B cell (primary cell): ENCODE results near the gene PLXDC1. TPM values are rescaled to one million over a fixed set of nuclear protein-coding genes. Genes with fewer than 3 reads are reported as not detected.

Source experiments
- ATAC-seq: fragments of 200-7000 bp; cut with Tn5 transposase; one replicate; pipeline ENCODE4 v1.10.0; 2021; ENCODE audit warnings: low read depth, mild to moderate bottlenecking, moderate number of reproducible peaks, moderate library complexity
- CTCF ChIA-PET: fragments of 350-600 bp; sonication (Branson Sonifier 250); formaldehyde crosslinking; loops from one replicate; lab custom pipeline; 2021; ENCODE audit warnings: antibody characterized with exemption, inconsistent platforms; lab: Charles Lee
- POLR2A ChIA-PET: fragments of 350-600 bp; sonication (Branson Sonifier 250); formaldehyde crosslinking; loops from one replicate; lab custom pipeline; 2021; ENCODE audit warnings: antibody characterized with exemption; lab: Charles Lee
- DNase-seq: peaks from one replicate; pipeline ENCODE4 v3.0.0; 2013
- H2AFZ ChIP-seq: 2 replicates; pipeline ENCODE4 v1.6.1; 2012; ENCODE audit warnings: mild to moderate bottlenecking, low read depth, low read length; ENCODE audit not compliant: insufficient read depth, poor library complexity, severe bottlenecking
- H3K27ac ChIP-seq, 2 donors: 1 replicate in 1 of 2; 2 replicates in 1 of 2; pipeline ENCODE4 v1.5.1; 2012 to 2013; ENCODE audit warnings: low read length in 2 of 2, mild to moderate bottlenecking in 2 of 2, moderate library complexity in 1 of 2
- H3K27me3 ChIP-seq, 4 experiments: fragments of 200-600 bp in 1 of 4; sonication (generic) in 1 of 4; replicated peaks in 1 of 4; 1 replicate in 2 of 4; 2 replicates in 2 of 4; pipeline versions ENCODE4 v1.6.1 to v1.7.0; 2013 to 2016; ENCODE audit warnings: low read length in 3 of 4, mild to moderate bottlenecking in 2 of 4, mixed read lengths in 1 of 4, moderate library complexity in 1 of 4; ENCODE audit not compliant: insufficient read depth in 4 of 4, control insufficient read depth in 3 of 4; ENCODE audit errors: control extremely low read depth in 1 of 4
- H3K36me3 ChIP-seq, 2 experiments: replicated peaks in 1 of 2; 1 replicate in 1 of 2; 2 replicates in 1 of 2; pipeline versions ENCODE4 v1.6.1 to v1.7.1; 2013; ENCODE audit warnings: low read length in 1 of 2; ENCODE audit not compliant: insufficient read depth in 2 of 2, control insufficient read depth in 1 of 2; ENCODE audit errors: control extremely low read depth in 1 of 2, extremely low read depth in 1 of 2
- H3K4me1 ChIP-seq, 2 donors: fragments of 200-600 bp in 1 of 2; sonication (generic) in 1 of 2; 1 replicate in 1 of 2; 2 replicates in 1 of 2; pipeline versions ENCODE4 v1.5.1 to v1.6.1; 2013 to 2017; ENCODE audit warnings: low read length in 2 of 2; ENCODE audit not compliant: control insufficient read depth in 2 of 2, insufficient read depth in 2 of 2
- H3K4me2 ChIP-seq: replicated peaks from 2 replicates; pipeline ENCODE3; 2012; ENCODE audit warnings: mild to moderate bottlenecking, low read depth, low read length; ENCODE audit not compliant: poor library complexity, severe bottlenecking
- H3K4me3 ChIP-seq, 5 experiments: fragments of 200-600 bp in 1 of 5; sonication (generic) in 1 of 5; 1 replicate in 3 of 5; 2 replicates in 2 of 5; pipeline versions ENCODE4 v1.5.1 to v1.7.0; 2011 to 2016; ENCODE audit warnings: low read length in 4 of 5, mild to moderate bottlenecking in 4 of 5, low read depth in 2 of 5, control low read depth in 1 of 5, moderate library complexity in 1 of 5; ENCODE audit not compliant: insufficient read depth in 1 of 5; ENCODE audit errors: control extremely low read depth in 1 of 5, extremely low read depth in 1 of 5
- H3K79me2 ChIP-seq: fragments of 200-600 bp; sonication (generic); one replicate; pipeline ENCODE4 v1.6.0; 2016; ENCODE audit warnings: low read length; ENCODE audit not compliant: control insufficient read depth, insufficient read depth
- H3K9ac ChIP-seq: fragments of 200-600 bp; sonication (generic); 2 replicates; pipeline ENCODE4 v1.6.1; 2017; ENCODE audit warnings: mild to moderate bottlenecking, low read length, moderate library complexity
- H3K9me3 ChIP-seq, 3 donors: one replicate each; pipeline versions ENCODE4 v1.6.1 to v1.7.1; 2013; ENCODE audit warnings: low read length in 2 of 3; ENCODE audit not compliant: control insufficient read depth in 2 of 3, insufficient read depth in 1 of 3; ENCODE audit errors: control extremely low read depth in 1 of 3
- H4K20me1 ChIP-seq: 2 replicates; pipeline ENCODE4 v1.6.0; 2012; ENCODE audit warnings: mild to moderate bottlenecking, low read length; ENCODE audit not compliant: insufficient read depth, control insufficient read depth, poor library complexity, severe bottlenecking
- H3K27ac Mint-ChIP-seq: one replicate; pipeline ENCODE4 v1.8.0; 2021; ENCODE audit warnings: mixed read lengths
- H3K27me3 Mint-ChIP-seq: one replicate; pipeline ENCODE4 v1.8.0; 2021; ENCODE audit warnings: mixed read lengths
- H3K4me1 Mint-ChIP-seq: one replicate; pipeline ENCODE4 v1.8.0; 2021; ENCODE audit warnings: mixed read lengths
- H3K4me3 Mint-ChIP-seq: one replicate; pipeline ENCODE4 v1.8.0; 2021; ENCODE audit warnings: mixed read lengths
- H3K9me3 Mint-ChIP-seq: one replicate; pipeline ENCODE4 v1.8.0; 2022; ENCODE audit warnings: mixed read lengths; ENCODE audit not compliant: insufficient read depth
- EZH2 ChIP-seq: IDR thresholded peaks from 2 replicates; pipeline ENCODE4 v1.6.1; 2012; ENCODE audit warnings: borderline replicate concordance, low read depth, mild to moderate bottlenecking, moderate library complexity, low read length; ENCODE audit not compliant: insufficient read depth, poor library complexity, severe bottlenecking
- WGBS: methylation state at CpG from one replicate; pipeline ENCODE4 v1.1.5; 2013; ENCODE audit warnings: missing lambda C conversion rate; ENCODE audit not compliant: insufficient coverage; 5-methylcytosine and 5-hydroxymethylcytosine counted together
- intact Hi-C: fragments of 100-400 bp; cut with micrococcal nuclease; formaldehyde crosslinking; loops from one replicate; pipeline ENCODE4 v1.10.0; 2022
- polyA plus RNA-seq: library from polyadenylated mRNA; depleted of rRNA; stranded (reverse); fragments of >200 nt; gene quantifications from 2 replicates; pipeline ENCODE4 v1.2.3, GENCODE V29; 2012
- total RNA-seq, 2 donors: library from RNA; stranded (reverse); fragments of 120-200 nt in 1 of 2; gene quantifications; 1 replicate in 1 of 2; 2 replicates in 1 of 2; pipeline versions ENCODE4 v1.2.3 to v1.2.4, GENCODE V29; 2013 to 2022
- TF ChIP-seq, protein P1 (sequence below): fragments of 200-600 bp; IDR thresholded peaks from one replicate; pipeline ENCODE4 v1.8.0; 2022; ENCODE audit warnings: antibody characterized with exemption, mild to moderate bottlenecking

Gene PLXDC1
- total and polyA plus RNA-seq, 2 donors (not counting 1 experiment from before 2014, with no cell fraction given): 0.69 TPM; not detected in 1

GRCh38 chr17:39104657-39105056 lies 46.8 kb downstream of the PLXDC1 start:
- Histone ChIP-seq H3K4me1 (peaks cover 2 to 10% of the 10 kb centered on the region in 2 donors), H3K4me3 (no peak overlapping the region), H3K27ac (no peak overlapping the region), H3K79me2 (no peaks in the 10 kb centered on the region), H3K27me3 (peaks cover 0 to 5% (median 2%) of the 10 kb centered on the region in 4 experiments), H4K20me1 (no peaks in the 10 kb centered on the region), H3K4me2 (no peak overlapping the region), H3K9ac (no peak overlapping the region), H2AFZ (no peak overlapping the region), H3K36me3 (no peaks in the 10 kb centered on the region), H3K9me3 (peaks cover 0 to 5% (median 0%) of the 10 kb centered on the region in 3 donors)
- Mint-ChIP-seq H3K4me1 (peaks cover 2% of the 10 kb centered on the region), H3K9me3 (no peaks in the 10 kb centered on the region), H3K27me3 (peaks cover 17% of the 10 kb centered on the region), H3K4me3 (no peak overlapping the region), H3K27ac (no peak overlapping the region)
- no peak for DNase-seq
- WGBS: 59% methylated on average over 8 of the region's 8 CpGs
- no peak for ATAC-seq
- intact Hi-C loops: no loop called here
- TF ChIP-seq EZH2: no peak
- TF ChIP-seq, protein P1, sequence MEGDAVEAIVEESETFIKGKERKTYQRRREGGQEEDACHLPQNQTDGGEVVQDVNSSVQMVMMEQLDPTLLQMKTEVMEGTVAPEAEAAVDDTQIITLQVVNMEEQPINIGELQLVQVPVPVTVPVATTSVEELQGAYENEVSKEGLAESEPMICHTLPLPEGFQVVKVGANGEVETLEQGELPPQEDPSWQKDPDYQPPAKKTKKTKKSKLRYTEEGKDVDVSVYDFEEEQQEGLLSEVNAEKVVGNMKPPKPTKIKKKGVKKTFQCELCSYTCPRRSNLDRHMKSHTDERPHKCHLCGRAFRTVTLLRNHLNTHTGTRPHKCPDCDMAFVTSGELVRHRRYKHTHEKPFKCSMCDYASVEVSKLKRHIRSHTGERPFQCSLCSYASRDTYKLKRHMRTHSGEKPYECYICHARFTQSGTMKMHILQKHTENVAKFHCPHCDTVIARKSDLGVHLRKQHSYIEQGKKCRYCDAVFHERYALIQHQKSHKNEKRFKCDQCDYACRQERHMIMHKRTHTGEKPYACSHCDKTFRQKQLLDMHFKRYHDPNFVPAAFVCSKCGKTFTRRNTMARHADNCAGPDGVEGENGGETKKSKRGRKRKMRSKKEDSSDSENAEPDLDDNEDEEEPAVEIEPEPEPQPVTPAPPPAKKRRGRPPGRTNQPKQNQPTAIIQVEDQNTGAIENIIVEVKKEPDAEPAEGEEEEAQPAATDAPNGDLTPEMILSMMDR: no peak
- ChIA-PET POLR2A (no interaction called here), CTCF (no interaction called here)

DNA sequence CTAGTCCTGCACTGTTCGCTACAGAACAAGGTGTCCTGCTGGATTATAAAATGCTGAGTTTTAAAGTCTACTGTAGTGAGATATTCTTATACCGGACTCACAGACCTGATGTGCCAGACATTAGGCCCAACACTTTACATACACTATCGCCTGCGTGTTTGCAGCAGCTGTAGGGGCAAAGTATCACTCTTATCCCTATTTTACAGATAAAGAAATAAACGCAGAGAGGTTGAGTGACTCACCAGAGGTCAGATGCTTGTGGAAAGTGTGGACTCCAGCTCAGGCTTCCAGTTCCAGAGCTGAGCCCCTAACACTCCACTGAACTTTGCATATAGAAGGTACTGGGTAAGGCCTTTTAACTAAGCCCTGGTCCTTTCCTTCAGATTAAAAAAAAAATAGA lies 47.4 kb downstream of the PLXDC1 start:
- intact Hi-C loops: no loop called here
- ATAC-seq: no peak
- POLR2A ChIA-PET: no interaction called here

More for the DNA sequence above, 47.4 kb downstream of the PLXDC1 start:
- peaks cover 0 to 5% (median 0%) of the 10 kb centered on the region in 3 donors for H3K9me3 ChIP-seq
- H3K27me3 ChIP-seq: peaks cover 0 to 11% (median 5%) of the 10 kb centered on the region in 4 experiments
- no peak for DNase-seq
- no peak overlapping the region for H3K4me3 Mint-ChIP-seq
- no peak overlapping the region for H2AFZ ChIP-seq
- H3K27ac Mint-ChIP-seq: no peak overlapping the region
- H3K27ac ChIP-seq: no peak overlapping the region
- CTCF ChIA-PET: no interaction called here
- H4K20me1 ChIP-seq: no peaks in the 10 kb centered on the region
- 87% methylated on average over 3 of the region's 5 CpGs for WGBS
- H3K4me1 ChIP-seq: peaks cover 8 to 17% of the 10 kb centered on the region in 2 donors
- H3K27me3 Mint-ChIP-seq: peaks cover 21% of the 10 kb centered on the region
- no peaks in the 10 kb centered on the region for H3K9me3 Mint-ChIP-seq
- H3K9ac ChIP-seq: no peak overlapping the region
- H3K4me3 ChIP-seq: no peak overlapping the region
- no peaks in the 10 kb centered on the region for H3K36me3 ChIP-seq
- no peaks in the 10 kb centered on the region for H3K79me2 ChIP-seq
- TF ChIP-seq, protein P1: no peak
- no peak for TF ChIP-seq EZH2
- no peak overlapping the region for H3K4me2 ChIP-seq
- peaks cover 7% of the 10 kb centered on the region for H3K4me1 Mint-ChIP-seq
